RKO (cell line): ENCODE data around the gene ABCC12.

Experiments used
- DNase-seq: peaks from one replicate; pipeline ENCODE4 v3.0.0-alpha.2; 2016; ENCODE audit warnings: low spot score

Gene ABCC12

DNA sequence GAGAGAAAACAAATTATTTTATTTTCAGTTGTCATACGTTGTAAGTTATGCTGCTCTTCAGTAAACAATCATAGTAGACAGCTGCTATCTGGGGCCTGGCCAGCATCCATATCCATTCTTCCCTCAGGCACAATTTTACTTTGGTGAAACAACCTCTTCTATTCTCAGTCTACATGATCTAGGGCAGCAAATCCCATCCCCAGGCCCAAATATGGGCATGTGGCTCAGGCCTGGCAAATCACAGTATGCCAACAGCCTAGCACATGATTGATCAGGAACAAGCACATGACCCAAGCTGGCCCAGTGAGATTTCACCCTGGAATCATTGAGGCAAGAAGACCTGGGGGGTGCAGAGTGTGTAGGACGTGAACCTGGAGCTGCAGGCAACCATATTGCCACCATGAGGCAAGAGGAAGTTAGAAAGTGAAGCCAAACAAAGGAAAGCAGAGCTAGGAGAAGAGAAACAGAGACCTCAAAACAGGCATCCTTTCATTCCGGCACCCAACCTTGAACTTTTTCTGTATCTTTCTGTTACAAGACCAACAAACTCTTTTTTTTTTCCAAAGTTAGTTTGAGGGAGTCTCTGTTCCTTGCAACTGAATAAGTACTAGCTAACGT lies 10.3 kb upstream of the ABCC12 start:
- no peak for DNase-seq

GRCh38 chr16:48164907-48165715 lies 9.3 kb upstream of the ABCC12 start:
- peak; percentile 77 for DNase-seq

DNA sequence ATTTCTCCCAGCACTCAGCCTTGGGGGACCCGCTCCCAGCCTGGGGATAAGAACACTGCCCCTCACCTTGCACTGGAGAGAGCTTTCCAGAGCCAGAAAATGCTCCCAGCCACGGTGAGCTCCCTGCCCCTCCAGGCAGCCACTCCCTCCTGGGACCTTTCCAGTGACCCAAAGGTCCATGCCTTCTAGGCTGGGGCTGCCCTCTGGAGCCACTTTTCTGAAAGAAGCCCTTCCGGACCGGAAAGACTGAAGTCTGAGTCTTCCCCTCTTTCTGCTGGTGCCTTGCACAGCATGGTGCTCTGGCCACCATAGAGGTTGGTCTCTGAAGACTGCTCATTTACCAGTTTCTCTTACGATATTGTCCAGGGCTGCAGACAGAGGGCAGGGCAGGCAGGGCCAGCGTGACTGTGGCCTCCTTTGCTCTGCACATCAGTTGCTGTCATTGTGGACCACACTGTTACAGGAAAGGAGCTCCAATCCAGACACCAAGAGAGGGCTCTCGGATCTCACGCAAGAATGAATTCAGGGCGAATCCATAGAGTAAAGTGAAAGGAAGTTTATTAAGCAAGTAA lies 7.1 kb upstream of the ABCC12 start:
- no peak for DNase-seq

- no peak for DNase-seq
Measured at GRCh38 chr16:48161906-48162305, 6.1 kb upstream of the ABCC12 start.

DNA sequence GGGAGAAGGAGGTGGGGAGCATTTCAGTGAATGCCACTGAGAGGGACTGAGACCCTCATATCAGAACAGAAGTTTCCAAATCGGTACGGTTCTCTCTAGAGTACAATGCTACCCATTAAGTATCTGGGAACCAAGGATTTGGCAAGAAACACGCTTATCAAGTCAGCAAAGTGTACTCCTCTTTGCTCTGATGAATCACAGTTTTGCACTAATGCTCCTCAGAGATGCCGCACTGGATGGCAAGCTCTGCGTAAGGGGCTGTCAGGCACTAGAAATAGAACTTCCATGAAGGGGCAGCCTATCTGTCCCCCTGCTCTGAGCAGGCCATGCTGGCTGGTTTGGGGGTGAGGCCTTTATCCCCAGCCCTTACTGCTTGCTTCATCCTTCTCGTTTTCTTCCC lies 4.8 kb upstream of the ABCC12 start:
- no peak for DNase-seq

- peak; percentile 60 for DNase-seq
Measured at GRCh38 chr16:48158296-48158695, 2.5 kb upstream of the ABCC12 start.

GRCh38 chr16:48157794-48158193 lies 2.0 kb upstream of the ABCC12 start:
- DNase-seq = no peak

DNA sequence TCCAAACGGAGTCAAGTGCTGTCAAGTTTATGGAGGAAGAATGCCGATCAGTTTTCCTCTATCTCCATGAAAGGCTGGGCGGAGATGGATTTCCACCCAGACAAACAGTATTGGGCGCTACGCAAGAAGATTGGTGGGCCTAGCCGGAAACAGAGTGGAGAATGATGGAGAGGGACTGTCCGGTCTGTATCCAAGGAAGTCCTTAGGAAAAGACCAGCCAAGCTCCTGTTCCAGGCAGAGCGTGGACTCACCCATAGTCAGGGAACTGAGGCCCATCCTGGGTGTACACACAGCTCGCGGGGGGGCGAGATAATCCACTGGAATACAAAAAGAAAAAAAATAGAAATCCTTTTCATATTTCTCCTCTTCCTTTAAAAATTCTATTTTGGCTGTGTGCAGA lies 1.5 kb upstream of the ABCC12 start:
- no peak for DNase-seq

- DNase-seq = peak; percentile 68
Measured at GRCh38 chr16:48156790-48157209, 1.0 kb upstream of the ABCC12 start.

- DNase-seq = no peak
Measured at GRCh38 chr16:48153774-48154173, 2.0 kb downstream of the ABCC12 start.

GRCh38 chr16:48152226-48152625 lies 3.6 kb downstream of the ABCC12 start:
- no peak for DNase-seq

GRCh38 chr16:48150707-48151106 lies 5.1 kb downstream of the ABCC12 start:
- DNase-seq = no peak

GRCh38 chr16:48146710-48147109 lies 9.1 kb downstream of the ABCC12 start:
- DNase-seq = no peak

DNA sequence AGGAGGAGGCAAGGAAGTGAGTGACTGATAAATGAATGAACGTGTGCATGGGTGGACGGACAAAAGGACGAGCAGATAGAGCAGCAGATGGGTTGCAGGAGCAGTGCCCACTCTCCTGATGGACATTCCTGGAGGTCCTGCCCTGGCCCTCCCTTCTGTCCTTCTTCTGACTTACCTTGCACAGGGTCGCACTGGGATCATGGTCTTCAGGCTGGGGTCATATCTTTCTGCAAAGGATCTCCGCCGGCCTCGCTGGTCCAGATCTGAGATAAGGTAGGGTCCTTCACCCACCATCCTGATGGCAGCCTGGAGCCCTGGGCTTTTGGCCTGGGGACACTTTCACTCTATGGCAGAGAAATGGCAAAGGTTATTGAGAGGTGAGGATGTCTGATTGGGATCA lies 9.7 kb downstream of the ABCC12 start:
- DNase-seq = no peak

DNA sequence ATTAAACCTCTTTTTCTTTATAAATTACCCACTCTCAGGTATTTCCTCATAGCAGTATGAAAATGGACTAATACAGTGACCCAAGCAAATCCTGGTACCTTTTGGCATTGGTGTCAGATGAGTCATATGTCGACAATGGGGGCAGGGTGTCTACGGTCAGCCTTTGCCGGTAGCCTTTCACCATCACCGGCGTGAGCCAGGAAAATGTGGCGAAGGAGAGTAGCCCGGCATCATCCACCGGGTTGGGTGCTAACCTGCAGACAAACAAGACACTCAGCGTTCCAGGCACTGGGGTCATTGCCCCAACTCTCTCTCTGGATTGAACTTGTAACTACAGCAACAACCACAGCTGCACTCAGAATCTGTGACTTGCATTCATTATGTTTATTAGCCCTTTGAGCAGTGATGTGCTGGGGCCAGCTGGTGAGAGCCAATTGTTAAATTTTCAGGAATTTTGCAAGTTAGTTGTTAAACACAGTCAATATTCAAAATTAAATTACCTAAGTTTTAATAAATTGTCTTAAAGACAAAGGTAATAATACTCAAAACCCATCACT lies 11.9 kb downstream of the ABCC12 start:
- no peak for DNase-seq

DNA sequence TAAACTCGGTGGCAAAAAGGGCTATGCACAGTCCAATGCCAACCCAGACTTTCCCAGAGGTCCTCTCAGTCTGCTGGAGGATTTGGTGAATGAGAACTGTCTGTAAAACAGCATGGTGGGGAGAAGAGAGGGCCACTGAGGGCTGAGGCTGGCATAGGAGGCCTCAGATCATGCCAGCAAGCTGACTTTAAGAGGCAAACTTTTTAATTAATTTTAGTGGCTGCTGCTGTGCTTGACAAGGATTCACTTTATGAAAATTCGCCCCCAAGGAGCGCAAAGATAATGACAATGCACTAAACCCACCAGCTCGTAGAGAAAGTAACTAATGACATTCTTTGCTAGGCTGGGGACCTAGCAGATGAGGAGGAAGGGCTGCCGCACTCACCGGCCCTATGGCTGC lies 15.0 kb downstream of the ABCC12 start:
- DNase-seq = no peak

GRCh38 chr16:48139517-48139916 lies 16.3 kb downstream of the ABCC12 start:
- DNase-seq = no peak

- DNase-seq = no peak
Measured at GRCh38 chr16:48138543-48138942, 17.2 kb downstream of the ABCC12 start.

- no peak for DNase-seq
Measured at GRCh38 chr16:48137822-48138221, 18.0 kb downstream of the ABCC12 start.

DNA sequence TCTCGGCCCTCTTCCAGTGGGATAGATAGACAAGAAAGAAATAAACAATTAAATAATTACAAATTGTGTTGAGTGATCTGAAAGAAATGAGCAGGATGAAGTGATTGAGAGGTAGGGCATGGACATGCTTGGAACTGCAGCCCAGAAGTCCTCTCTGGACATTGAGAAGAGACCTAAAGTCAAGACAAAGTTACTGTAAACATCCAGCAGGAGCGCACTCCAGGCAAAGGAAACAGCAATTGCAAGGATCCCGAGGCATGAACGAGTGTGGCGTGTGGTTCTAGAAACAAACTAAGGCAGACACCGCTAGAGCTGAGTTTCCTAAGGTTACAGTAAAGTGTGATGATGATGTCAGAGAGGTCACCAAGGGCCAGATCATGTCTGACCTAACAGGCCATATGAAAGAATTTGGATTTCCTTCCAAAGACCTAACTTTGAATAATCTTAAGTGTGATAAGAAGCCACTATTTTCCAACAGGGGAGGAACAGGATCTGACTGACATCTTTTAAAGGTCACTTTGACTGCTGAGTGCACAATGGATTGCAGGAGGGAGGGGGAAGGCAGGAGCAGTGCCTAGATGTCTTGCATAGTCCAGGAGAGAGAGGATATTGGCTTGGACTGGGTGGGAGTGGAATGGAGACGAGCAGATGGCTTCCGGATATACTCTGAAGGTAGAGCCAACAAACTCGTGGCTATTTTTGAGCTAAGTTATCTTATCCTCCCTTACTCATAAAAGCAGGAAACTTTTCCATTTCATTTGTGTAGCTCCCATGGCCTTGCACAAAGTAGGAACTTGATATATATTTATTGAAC lies 19.0 kb downstream of the ABCC12 start:
- no peak for DNase-seq

DNA sequence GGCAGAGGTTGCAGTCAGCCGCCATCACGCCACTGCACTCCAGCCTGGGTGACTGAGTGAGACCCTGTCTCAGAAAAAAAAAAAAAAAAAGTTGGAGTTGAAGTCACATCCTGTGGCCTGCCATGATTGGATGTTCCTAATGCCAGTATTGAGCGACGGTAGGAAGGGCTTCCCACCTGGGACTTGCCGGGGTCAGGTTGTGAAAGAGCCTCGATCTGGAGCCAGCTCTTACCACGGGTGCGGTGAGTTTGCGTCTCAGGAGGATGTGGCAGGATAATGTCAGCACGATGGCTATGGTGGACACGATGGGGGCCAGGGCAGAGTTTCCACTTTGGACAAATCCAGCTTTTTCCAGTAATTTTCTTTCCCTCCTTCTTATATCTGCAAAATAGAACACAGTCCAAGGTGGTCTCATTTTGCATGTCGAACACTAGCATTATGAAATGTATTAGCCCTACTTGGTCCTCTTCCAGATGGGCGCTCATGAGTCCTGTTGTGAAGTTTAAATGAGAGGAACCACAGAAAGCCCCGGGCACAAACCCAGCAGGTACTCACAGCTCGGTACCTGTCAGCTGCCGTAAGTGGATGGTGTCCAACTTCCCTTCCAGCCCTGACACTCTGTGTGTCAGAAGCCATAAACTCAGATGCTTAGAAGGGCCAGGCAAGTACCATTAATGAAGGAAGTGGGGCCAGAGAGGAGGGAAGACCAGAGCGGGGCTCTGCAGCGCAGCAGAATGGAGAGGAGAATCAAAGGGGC lies 22.2 kb downstream of the ABCC12 start:
- no peak for DNase-seq

GRCh38 chr16:48132696-48133095 lies 23.1 kb downstream of the ABCC12 start:
- DNase-seq = no peak
